B cell (primary cell): ENCODE data around the gene ARFGAP1. TPM values are rescaled to one million over a fixed set of nuclear protein-coding genes. Genes with fewer than 3 reads are reported as not detected.
"Not testable (repeated sequence)": the region's sequence is repeated elsewhere in the genome, so short reads cannot be mapped to it uniquely, and the experiment has no call there.

Experiments
- ATAC-seq: fragments of 200-7000 bp; cut with Tn5 transposase; one replicate; pipeline ENCODE4 v1.10.0; 2021; ENCODE audit warnings: low read depth, mild to moderate bottlenecking, moderate number of reproducible peaks, moderate library complexity
- CTCF ChIA-PET: fragments of 350-600 bp; sonication (Branson Sonifier 250); formaldehyde crosslinking; loops from one replicate; lab custom pipeline; 2021; ENCODE audit warnings: antibody characterized with exemption, inconsistent platforms; lab: Charles Lee
- POLR2A ChIA-PET: fragments of 350-600 bp; sonication (Branson Sonifier 250); formaldehyde crosslinking; loops from one replicate; lab custom pipeline; 2021; ENCODE audit warnings: antibody characterized with exemption; lab: Charles Lee
- DNase-seq: peaks from one replicate; pipeline ENCODE4 v3.0.0; 2013
- H2AFZ ChIP-seq: 2 replicates; pipeline ENCODE4 v1.6.1; 2012; ENCODE audit warnings: mild to moderate bottlenecking, low read depth, low read length; ENCODE audit not compliant: insufficient read depth, poor library complexity, severe bottlenecking
- H3K27ac ChIP-seq, 2 donors: 1 replicate in 1 of 2; 2 replicates in 1 of 2; pipeline ENCODE4 v1.5.1; 2012 to 2013; ENCODE audit warnings: low read length in 2 of 2, mild to moderate bottlenecking in 2 of 2, moderate library complexity in 1 of 2
- H3K27me3 ChIP-seq, 4 experiments: fragments of 200-600 bp in 1 of 4; sonication (generic) in 1 of 4; replicated peaks in 1 of 4; 1 replicate in 2 of 4; 2 replicates in 2 of 4; pipeline versions ENCODE4 v1.6.1 to v1.7.0; 2013 to 2016; ENCODE audit warnings: low read length in 3 of 4, mild to moderate bottlenecking in 2 of 4, mixed read lengths in 1 of 4, moderate library complexity in 1 of 4; ENCODE audit not compliant: insufficient read depth in 4 of 4, control insufficient read depth in 3 of 4; ENCODE audit errors: control extremely low read depth in 1 of 4
- H3K36me3 ChIP-seq, 2 experiments: replicated peaks in 1 of 2; 1 replicate in 1 of 2; 2 replicates in 1 of 2; pipeline versions ENCODE4 v1.6.1 to v1.7.1; 2013; ENCODE audit warnings: low read length in 1 of 2; ENCODE audit not compliant: insufficient read depth in 2 of 2, control insufficient read depth in 1 of 2; ENCODE audit errors: control extremely low read depth in 1 of 2, extremely low read depth in 1 of 2
- H3K4me1 ChIP-seq, 2 donors: fragments of 200-600 bp in 1 of 2; sonication (generic) in 1 of 2; 1 replicate in 1 of 2; 2 replicates in 1 of 2; pipeline versions ENCODE4 v1.5.1 to v1.6.1; 2013 to 2017; ENCODE audit warnings: low read length in 2 of 2; ENCODE audit not compliant: control insufficient read depth in 2 of 2, insufficient read depth in 2 of 2
- H3K4me2 ChIP-seq: replicated peaks from 2 replicates; pipeline ENCODE3; 2012; ENCODE audit warnings: mild to moderate bottlenecking, low read depth, low read length; ENCODE audit not compliant: poor library complexity, severe bottlenecking
- H3K4me3 ChIP-seq, 5 experiments: fragments of 200-600 bp in 1 of 5; sonication (generic) in 1 of 5; 1 replicate in 3 of 5; 2 replicates in 2 of 5; pipeline versions ENCODE4 v1.5.1 to v1.7.0; 2011 to 2016; ENCODE audit warnings: low read length in 4 of 5, mild to moderate bottlenecking in 4 of 5, low read depth in 2 of 5, control low read depth in 1 of 5, moderate library complexity in 1 of 5; ENCODE audit not compliant: insufficient read depth in 1 of 5; ENCODE audit errors: control extremely low read depth in 1 of 5, extremely low read depth in 1 of 5
- H3K79me2 ChIP-seq: fragments of 200-600 bp; sonication (generic); one replicate; pipeline ENCODE4 v1.6.0; 2016; ENCODE audit warnings: low read length; ENCODE audit not compliant: control insufficient read depth, insufficient read depth
- H3K9ac ChIP-seq: fragments of 200-600 bp; sonication (generic); 2 replicates; pipeline ENCODE4 v1.6.1; 2017; ENCODE audit warnings: mild to moderate bottlenecking, low read length, moderate library complexity
- H3K9me3 ChIP-seq, 3 donors: one replicate each; pipeline versions ENCODE4 v1.6.1 to v1.7.1; 2013; ENCODE audit warnings: low read length in 2 of 3; ENCODE audit not compliant: control insufficient read depth in 2 of 3, insufficient read depth in 1 of 3; ENCODE audit errors: control extremely low read depth in 1 of 3
- H4K20me1 ChIP-seq: 2 replicates; pipeline ENCODE4 v1.6.0; 2012; ENCODE audit warnings: mild to moderate bottlenecking, low read length; ENCODE audit not compliant: insufficient read depth, control insufficient read depth, poor library complexity, severe bottlenecking
- H3K27ac Mint-ChIP-seq: one replicate; pipeline ENCODE4 v1.8.0; 2021; ENCODE audit warnings: mixed read lengths
- H3K27me3 Mint-ChIP-seq: one replicate; pipeline ENCODE4 v1.8.0; 2021; ENCODE audit warnings: mixed read lengths
- H3K4me1 Mint-ChIP-seq: one replicate; pipeline ENCODE4 v1.8.0; 2021; ENCODE audit warnings: mixed read lengths
- H3K4me3 Mint-ChIP-seq: one replicate; pipeline ENCODE4 v1.8.0; 2021; ENCODE audit warnings: mixed read lengths
- H3K9me3 Mint-ChIP-seq: one replicate; pipeline ENCODE4 v1.8.0; 2022; ENCODE audit warnings: mixed read lengths; ENCODE audit not compliant: insufficient read depth
- CTCF ChIP-seq: fragments of 200-600 bp; IDR thresholded peaks from one replicate; pipeline ENCODE4 v1.8.0; 2022; ENCODE audit warnings: antibody characterized with exemption, mild to moderate bottlenecking
- EZH2 ChIP-seq: IDR thresholded peaks from 2 replicates; pipeline ENCODE4 v1.6.1; 2012; ENCODE audit warnings: borderline replicate concordance, low read depth, mild to moderate bottlenecking, moderate library complexity, low read length; ENCODE audit not compliant: insufficient read depth, poor library complexity, severe bottlenecking
- WGBS: methylation state at CpG from one replicate; pipeline ENCODE4 v1.1.5; 2013; ENCODE audit warnings: missing lambda C conversion rate; ENCODE audit not compliant: insufficient coverage; 5-methylcytosine and 5-hydroxymethylcytosine counted together
- intact Hi-C: fragments of 100-400 bp; cut with micrococcal nuclease; formaldehyde crosslinking; loops from one replicate; pipeline ENCODE4 v1.10.0; 2022
- polyA plus RNA-seq: library from polyadenylated mRNA; depleted of rRNA; stranded (reverse); fragments of >200 nt; gene quantifications from 2 replicates; pipeline ENCODE4 v1.2.3, GENCODE V29; 2012
- total RNA-seq, 2 donors: library from RNA; stranded (reverse); fragments of 120-200 nt in 1 of 2; gene quantifications; 1 replicate in 1 of 2; 2 replicates in 1 of 2; pipeline versions ENCODE4 v1.2.3 to v1.2.4, GENCODE V29; 2013 to 2022

ARFGAP1 gene
- total and polyA plus RNA-seq, 2 donors (not counting 1 experiment from before 2014, with no cell fraction given) = 83.2 to 99.4 TPM

GRCh38 chr20:63249891-63250290 lies 22.7 kb upstream of the ARFGAP1 start:
- ATAC-seq = no peak
- H3K4me1 ChIP-seq = peaks cover 13% of the 10 kb centered on the region in 2 donors
- no peak for DNase-seq
- no peak overlapping the region for H3K4me3 ChIP-seq
- H3K4me1 Mint-ChIP-seq = peaks cover 6% of the 10 kb centered on the region
- H3K9me3 Mint-ChIP-seq = no peaks in the 10 kb centered on the region
- no peak overlapping the region for H3K4me3 Mint-ChIP-seq
- no peak overlapping the region for H3K9ac ChIP-seq
- no peak overlapping the region for H3K27ac ChIP-seq
- peaks cover 41% of the 10 kb centered on the region for H3K27me3 Mint-ChIP-seq
- H2AFZ ChIP-seq = no peak overlapping the region
- 90% methylated on average over 15 of the region's 15 CpGs for WGBS
- no peaks in the 10 kb centered on the region for H3K9me3 ChIP-seq
- TF ChIP-seq EZH2 = no peak
- TF ChIP-seq CTCF = no peak
- H3K27me3 ChIP-seq = peaks cover 0 to 51% (median 14%) of the 10 kb centered on the region in 4 experiments
- no peaks in the 10 kb centered on the region for H3K79me2 ChIP-seq
- ChIA-PET CTCF (no interaction called here), POLR2A (no interaction called here)
- H4K20me1 ChIP-seq = no peaks in the 10 kb centered on the region
- H3K4me2 ChIP-seq = no peak overlapping the region
- intact Hi-C loops = no loop called here
- no peaks in the 10 kb centered on the region for H3K36me3 ChIP-seq
- no peak overlapping the region for H3K27ac Mint-ChIP-seq

GRCh38 chr20:63251350-63251749 lies 21.3 kb upstream of the ARFGAP1 start:
- H3K4me2 ChIP-seq, DNase-seq, H3K9me3 ChIP-seq, H3K4me3 Mint-ChIP-seq, H3K79me2 ChIP-seq, intact Hi-C loops, H3K4me3 ChIP-seq, H3K27ac ChIP-seq, H3K9ac ChIP-seq, POLR2A ChIA-PET, ATAC-seq, H3K9me3 Mint-ChIP-seq, H3K4me1 Mint-ChIP-seq, CTCF ChIA-PET, H2AFZ ChIP-seq, H3K36me3 ChIP-seq, H4K20me1 ChIP-seq: not testable (repeated sequence)
- Histone ChIP-seq H3K4me1 (peaks cover 13 to 15% of the 10 kb centered on the region in 2 donors), H3K27me3 (peaks cover 0 to 58% (median 16%) of the 10 kb centered on the region in 4 experiments)
- Mint-ChIP-seq H3K27ac (peak overlapping the region; percentile 59), H3K27me3 (peaks cover 40% of the 10 kb centered on the region)
- 20% methylated on average over 7 of the region's 14 CpGs for WGBS
- TF ChIP-seq CTCF = peak; percentile 14
